IPS-NIHi7 (cell line): ENCODE results near the gene RASSF10.

Source experiments
- DNase-seq: peaks from one replicate; pipeline ENCODE4 v3.0.0; 2012; ENCODE audit warnings: mixed read lengths; ENCODE audit errors: extremely low spot score

Gene RASSF10

DNA sequence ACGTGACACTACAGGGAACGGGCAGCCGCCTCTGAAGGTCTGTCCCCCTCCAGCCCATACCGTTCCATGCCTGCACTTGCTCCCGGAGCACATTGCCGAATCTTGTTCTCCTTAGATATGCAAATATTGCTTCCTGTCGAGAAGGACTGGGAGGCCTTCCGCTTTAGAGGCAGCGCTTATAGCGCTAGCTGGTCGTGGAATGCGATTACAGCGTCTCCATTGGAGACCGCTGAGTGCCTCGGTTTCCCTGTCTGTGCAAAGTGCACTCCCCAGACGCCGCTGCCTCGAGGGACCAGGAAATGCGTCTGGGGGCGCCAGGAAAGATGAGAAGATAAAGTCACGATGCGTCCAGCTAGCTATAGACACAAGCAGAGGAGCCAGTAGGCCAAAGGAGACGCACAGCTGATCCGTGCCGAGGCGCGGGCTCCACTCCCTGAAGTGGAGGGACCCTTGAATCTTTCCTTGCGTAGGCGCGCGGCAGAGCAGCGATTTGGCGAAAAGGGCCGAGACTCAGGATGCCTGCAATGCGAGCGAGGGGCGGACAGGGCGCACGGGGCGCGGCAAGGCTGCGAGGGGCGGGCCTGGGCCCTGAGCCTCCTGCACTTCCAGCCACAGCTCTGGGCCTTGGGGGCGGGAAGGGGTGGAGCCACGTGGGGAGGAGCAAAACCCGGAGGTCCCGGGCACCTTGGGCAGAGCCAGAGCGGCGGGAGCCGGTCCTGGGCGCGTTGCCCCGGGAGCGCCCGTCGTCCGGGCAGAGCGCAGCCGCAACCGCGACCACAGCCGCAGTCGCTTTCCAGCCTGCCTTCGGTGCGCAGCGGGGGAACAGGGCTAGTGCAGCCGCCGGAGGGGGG, at the start of gene RASSF10:
Gene RASSF10 (plus strand): TSS at position 692 of the 851 bp plus-strand sequence. CDS start 261 bp downstream, outside the sequence.
- peak; percentile 96 for DNase-seq

DNA sequence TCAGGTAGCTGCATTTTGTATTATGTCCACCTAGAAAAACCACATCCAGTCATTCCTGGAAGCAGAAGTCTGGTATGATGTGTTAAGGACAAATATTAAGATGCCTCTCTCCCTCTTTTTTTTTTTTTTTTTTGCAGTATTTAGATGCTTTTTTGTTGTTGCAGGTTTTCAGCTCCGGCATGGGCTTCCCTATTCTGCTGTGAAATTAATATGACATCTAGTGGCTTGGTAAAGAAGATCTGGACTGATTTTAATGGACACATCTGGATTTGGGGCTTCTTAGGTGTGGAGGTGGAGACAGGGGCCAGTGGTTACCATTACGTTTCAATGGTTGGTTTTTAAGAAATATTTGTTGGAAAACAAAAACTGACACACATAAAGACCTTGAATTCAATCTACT, 47.5 kb upstream of the RASSF10 start:
- DNase-seq = no peak

DNA sequence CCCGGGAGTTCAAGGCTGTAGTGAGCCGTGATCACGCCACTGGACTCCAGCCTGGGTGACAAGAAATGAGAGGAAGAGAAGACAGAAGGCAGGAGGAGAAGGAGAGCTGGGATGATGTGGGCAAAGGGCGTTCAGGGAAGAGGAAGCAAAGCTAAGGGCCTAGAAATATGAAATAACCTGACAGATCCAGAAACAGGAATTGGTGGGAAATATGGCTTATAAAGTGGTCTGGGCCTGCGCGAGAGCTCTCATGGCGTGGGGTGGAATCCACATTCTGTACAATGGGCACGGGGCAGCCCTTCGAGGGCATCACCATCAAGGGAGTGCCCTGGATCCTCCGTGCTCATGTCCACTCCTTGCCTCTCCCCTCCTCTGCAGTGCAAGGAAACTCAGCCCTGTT, 46.8 kb upstream of the RASSF10 start:
- DNase-seq = no peak

DNA sequence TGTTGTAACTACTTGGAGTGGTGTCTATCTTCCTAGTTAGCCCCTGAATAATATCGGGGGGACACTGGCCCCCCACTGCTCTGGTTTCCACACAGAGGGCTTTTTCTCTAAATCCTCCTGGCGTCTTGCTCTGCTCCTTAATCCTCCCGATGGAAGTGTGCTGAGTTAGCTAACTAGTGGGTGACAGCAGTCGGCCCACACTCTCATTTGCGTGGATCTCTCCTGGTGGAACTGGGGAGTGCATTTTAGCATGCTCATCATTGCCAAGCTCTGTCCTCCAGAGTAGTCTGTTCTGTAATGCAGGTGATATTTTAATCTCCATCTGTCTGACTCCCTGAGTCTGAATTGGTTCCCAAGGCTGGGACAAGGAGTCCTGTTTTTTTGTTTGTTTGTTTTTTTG, 46.1 kb upstream of the RASSF10 start:
- DNase-seq = no peak

DNA sequence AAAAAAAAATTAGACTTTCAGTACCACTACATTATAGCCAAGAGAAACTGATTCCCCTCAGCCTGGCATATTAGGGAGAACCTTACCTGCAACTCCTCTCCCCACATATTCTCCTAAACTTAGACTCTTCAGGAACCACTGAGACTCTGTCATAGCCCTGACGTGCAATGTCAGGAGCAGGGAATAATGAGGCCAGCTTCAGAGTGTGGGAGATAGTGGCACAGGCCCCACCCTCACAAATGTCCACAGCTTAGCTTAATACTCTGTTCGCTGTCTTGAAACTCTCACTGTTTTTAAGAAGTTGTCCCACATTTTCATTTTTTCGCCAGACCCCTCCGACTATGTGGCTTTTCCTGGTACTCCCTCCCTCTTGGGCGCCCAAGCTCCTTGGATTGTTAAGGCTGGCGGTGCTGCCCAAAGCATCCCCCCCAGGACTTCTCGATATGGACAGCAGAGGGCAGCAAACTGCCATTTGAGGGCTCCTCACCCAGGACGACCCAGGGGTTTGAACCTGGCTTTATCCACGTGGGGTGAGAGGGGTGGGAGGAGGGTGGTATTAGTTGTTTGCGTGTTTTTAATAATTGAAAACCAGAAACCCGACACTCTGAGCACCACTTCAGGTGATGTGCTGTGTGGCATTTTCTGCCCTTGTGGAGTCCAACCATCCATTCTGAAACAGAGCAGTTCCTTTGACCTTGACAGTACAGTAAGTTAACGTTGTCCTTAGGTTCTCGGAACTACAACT, 45.2 kb upstream of the RASSF10 start:
- DNase-seq = peak; percentile 96

GRCh38 chr11:12964650-12965049, 44.5 kb upstream of the RASSF10 start:
- DNase-seq = no peak

GRCh38 chr11:12966002-12966401, 43.1 kb upstream of the RASSF10 start:
- DNase-seq = no peak

GRCh38 chr11:12968101-12968500, 41.0 kb upstream of the RASSF10 start:
- no peak for DNase-seq

DNA sequence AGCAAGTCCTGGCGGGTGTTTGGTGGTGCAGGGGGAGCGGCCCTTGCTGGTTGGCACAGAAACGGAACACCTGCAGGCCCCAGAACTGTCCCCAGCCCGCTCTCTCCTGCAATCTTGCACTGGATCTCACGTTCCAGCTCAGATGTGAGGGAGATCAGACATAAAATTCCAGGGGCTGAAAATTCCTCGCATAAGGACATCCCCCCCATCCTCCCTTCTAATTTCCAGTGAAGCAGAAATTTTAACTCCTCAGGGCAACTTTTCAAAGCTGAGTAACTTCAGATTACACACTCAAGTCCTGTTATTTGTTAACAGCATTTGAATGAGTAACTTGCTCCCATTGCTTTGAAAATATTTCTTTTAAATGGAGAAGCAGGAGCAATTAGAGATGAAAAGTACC, 40.3 kb upstream of the RASSF10 start:
- no peak for DNase-seq

- no peak for DNase-seq
Measured at GRCh38 chr11:12971955-12972354, 37.2 kb upstream of the RASSF10 start.

DNA sequence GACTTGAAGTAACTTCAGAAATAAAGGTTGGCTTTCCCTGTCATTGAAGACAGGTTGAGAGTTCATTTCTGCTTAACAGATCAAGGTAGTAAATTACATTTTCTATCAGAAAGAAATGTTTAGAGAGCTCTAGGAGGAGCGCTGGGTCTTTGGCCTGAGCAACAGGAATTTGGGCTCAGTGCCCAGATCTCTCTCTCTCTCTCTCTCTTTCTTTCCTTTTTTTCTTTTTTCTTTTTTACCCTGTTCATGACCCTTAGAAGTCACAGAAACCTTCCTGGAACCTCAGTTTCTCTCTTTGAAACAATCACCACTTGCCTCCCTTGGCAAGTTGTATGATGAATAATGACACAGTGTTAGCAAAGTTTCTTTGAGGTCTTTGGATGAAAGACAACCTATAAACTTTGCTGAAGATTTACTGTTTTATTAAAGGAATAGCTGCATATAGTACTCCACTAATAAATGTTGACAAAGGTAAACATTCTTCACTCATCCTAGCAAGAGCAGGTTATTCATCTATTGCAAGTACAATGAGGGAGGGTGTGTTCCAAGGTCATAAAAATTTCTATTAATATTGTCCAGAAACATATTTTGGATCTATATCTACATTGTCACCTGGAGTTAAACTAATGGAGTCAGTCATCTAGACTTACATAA, 35.5 kb upstream of the RASSF10 start:
- no peak for DNase-seq

DNA sequence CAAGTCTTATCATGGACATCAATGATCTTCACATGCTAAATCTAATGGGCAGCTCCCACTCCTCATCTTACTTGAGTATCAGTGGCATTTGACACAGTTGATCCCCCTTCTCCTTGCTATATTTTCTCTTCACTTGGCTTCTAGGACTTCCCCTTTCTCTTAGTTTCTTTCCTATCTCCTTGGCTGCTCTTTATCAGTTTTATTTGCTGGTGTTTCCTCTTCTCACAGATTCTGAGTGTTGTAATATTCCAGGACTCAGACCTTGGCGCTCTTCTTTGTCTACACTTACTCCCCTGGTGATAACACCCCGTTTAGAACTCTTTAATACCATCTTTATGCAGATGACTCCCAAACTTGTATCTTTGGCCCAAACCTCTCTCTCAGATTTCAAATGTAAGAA, 33.9 kb upstream of the RASSF10 start:
- DNase-seq = no peak

DNA sequence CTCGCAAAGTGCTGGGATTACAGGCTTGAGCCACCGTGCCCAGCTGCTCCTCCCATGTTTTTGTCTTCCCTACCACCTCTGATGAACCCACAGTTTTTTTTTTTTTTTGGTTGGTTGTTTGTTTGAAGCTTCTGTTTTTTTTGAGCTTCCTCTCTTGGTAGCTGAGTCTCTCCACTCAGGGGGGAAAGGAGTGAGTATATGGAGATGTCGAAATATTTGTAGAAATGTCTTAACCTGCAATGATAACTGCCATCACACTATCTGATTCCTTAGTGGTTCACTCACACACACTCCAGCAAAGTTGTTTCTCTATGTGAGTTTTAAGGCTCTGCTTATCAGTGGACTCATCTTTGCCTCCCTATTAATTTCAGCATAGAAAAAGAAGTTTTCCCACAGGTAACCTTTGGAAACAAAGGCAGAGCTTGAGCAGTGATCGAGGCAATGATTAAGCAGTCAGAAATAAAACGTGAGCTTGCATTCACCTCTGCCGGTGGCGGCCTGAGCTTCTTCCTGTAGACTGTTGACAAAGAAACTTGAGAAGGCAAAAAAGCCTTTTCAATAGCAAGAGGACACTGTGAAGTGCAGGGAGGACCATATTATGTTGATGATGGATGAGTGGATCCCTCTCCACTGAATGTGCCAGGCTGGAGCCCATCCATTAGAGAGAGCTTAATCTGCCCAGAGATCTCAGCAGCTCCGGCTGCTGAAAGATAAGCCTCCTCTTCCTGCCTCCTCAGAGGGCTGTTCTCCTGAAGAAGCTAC, 29.0 kb upstream of the RASSF10 start:
- DNase-seq = no peak

GRCh38 chr11:12981676-12982522, 27.2 kb upstream of the RASSF10 start:
- DNase-seq = no peak

DNA sequence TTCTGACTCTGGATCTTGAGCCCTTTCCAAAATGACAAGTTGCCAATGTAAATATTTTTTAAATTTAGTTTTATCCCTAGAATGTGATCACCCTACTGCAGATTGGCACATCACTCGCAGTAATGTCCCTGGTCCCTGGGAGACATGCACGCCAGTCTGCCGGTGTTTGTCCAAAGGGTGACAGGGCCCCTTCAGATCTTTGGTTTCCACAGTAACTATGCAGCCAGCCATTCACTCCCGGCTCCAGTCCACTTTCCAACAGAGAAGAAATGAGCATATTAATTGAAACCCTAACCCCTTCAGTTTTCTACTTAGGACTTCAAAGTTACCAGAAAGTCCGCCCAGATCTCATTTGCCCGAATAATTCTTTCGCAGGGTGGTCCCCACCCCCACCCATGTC, 25.8 kb upstream of the RASSF10 start:
- no peak for DNase-seq

- DNase-seq = no peak
Measured at GRCh38 chr11:12986194-12986898, 22.8 kb upstream of the RASSF10 start.

DNA sequence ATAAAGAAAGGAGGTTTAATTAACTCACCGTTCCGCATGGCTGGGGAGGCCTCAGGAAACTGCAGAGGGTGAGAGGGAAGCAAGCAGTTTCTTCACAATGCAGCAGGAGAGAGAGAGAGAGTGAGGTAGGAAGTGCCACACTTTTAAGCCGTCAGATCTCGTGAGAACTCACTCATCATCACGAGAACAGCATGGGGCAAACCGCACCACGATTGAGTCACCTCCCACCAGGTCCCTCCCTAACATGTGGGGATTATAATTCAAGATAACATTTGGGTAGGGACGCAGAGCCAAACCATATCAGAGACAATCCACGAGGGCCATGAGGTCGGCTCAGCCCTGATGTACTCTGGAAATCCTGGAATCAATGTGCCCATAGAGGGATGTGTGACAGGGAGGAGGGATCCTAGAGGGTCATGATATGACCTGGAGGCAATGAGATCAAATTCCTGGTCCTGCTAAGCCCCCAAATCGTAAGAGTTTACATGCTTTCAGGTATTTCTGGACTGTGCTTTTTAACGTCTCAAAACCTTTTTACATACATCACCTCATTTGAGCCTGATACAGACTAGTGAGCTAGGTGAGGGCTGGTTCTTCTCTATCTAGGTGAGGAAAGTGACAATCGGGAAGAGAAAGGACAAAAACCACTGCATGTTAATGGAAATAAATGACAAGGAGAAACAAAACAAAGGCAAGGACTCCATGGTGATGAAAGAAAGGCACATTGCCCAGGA, 19.5 kb upstream of the RASSF10 start:
- DNase-seq = no peak

- DNase-seq = no peak
Measured at GRCh38 chr11:12990162-12990480, 19.0 kb upstream of the RASSF10 start.

DNA sequence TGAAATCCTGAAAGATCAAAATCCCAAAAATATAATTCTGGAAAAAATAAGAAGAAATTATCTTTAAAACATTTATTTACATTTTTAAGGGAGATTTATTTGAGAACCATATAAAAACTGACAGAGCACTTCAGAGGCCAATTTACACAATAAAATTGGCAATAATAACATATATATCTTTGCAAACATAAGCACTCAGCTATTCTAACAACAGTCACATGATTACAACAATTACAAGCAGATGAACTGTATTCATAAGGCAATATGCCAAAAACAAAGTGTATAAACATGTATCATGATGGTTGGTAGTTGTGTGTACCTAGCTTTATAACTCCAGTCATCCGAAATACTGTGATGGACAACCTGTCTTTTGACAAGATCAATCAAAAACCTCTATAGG, 17.7 kb upstream of the RASSF10 start:
- no peak for DNase-seq

DNA sequence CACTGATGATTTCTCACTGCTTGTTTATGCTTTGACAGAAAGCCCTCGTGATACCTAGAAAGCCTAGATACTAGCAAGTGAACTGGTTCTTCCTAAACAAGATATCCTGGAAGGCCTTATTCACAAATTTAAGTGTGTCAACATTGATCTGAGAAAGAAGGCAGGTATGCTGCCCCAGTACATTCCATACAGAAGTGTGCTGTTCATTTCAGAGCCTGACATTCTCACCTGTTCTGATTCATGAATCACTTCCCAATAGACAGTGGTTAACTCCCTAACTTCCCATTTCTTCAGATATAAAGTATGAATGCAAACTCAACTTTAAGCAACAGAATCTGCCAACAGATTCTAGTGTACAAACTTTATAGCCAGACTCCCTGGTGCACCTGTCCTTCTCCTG, 15.5 kb upstream of the RASSF10 start:
- DNase-seq = no peak
